ENCODE results near the gene GAL3ST2.
A peak's percentile ranks its signal among the peaks of the same experiment; 100 is the strongest.
"Not testable (repeated sequence)": the region's sequence is repeated elsewhere in the genome, so short reads cannot be mapped to it uniquely, and the experiment has no call there.

The GAL3ST2 gene

GRCh38 chr2:241796209-241796608 is 19.6 kb downstream of the GAL3ST2 start:
- no peak for DNase-seq

- no peak for DNase-seq
These were observed 20.1 kb downstream of the GAL3ST2 start for GRCh38 chr2:241796610-241797138.

GRCh38 chr2:241797441-241798080 is 20.9 kb downstream of the GAL3ST2 start:
- no peak for DNase-seq

GRCh38 chr2:241798081-241798630 is 21.5 kb downstream of the GAL3ST2 start:
- DNase-seq, result no peak

GRCh38 chr2:241798631-241799521 is 22.3 kb downstream of the GAL3ST2 start:
- DNase-seq, result no peak

- DNase-seq, result no peak
These were observed 23.0 kb downstream of the GAL3ST2 start for GRCh38 chr2:241799522-241800197.

GRCh38 chr2:241800198-241800903 is 23.7 kb downstream of the GAL3ST2 start:
- not testable (repeated sequence) for DNase-seq

- DNase-seq, result no peak
These were observed 25.2 kb downstream of the GAL3ST2 start for GRCh38 chr2:241801611-241802420.

GRCh38 chr2:241802421-241803318 is 26.0 kb downstream of the GAL3ST2 start:
- DNase-seq, result no peak

- peak; percentile 20 for DNase-seq
These were observed 27.0 kb downstream of the GAL3ST2 start for GRCh38 chr2:241803387-241804325.

GRCh38 chr2:241804326-241805229 is 28.0 kb downstream of the GAL3ST2 start:
- DNase-seq, result no peak

GRCh38 chr2:241806217-241806616 is 29.6 kb downstream of the GAL3ST2 start:
- not testable (repeated sequence) for DNase-seq

GRCh38 chr2:241808051-241808720 is 31.6 kb downstream of the GAL3ST2 start:
- no peak for DNase-seq

GRCh38 chr2:241808721-241809382 is 32.2 kb downstream of the GAL3ST2 start, which contains the start of gene NEU4:
NEU4 (plus strand) TSS chr2:241809193; CDS start chr2:241814485, 5,292 bp downstream.
- no peak for DNase-seq

GRCh38 chr2:241809383-241810306 is 33.0 kb downstream of the GAL3ST2 start:
- no peak for DNase-seq
